GM19240 (cell line): ENCODE results near the gene CASKIN2.
A peak's percentile ranks its signal among the peaks of the same experiment; 100 is the strongest.
"Not testable (repeated sequence)": the region's sequence is repeated elsewhere in the genome, so short reads cannot be mapped to it uniquely, and the experiment has no call there.

Experiments used
- DNase-seq: peaks from one replicate; pipeline ENCODE4 v3.0.0; 2011; ENCODE audit warnings: low spot score; ENCODE audit not compliant: insufficient read length

Gene CASKIN2

GRCh38 chr17:75523647-75524046, 8.3 kb upstream of the CASKIN2 start:
- no peak for DNase-seq

- DNase-seq: no peak
Observed at GRCh38 chr17:75521951-75522727, 6.8 kb upstream of the CASKIN2 start.

GRCh38 chr17:75521290-75521689, 6.0 kb upstream of the CASKIN2 start:
- no peak for DNase-seq

- not testable (repeated sequence) for DNase-seq
Observed at GRCh38 chr17:75520413-75520812, 5.1 kb upstream of the CASKIN2 start.

- DNase-seq: no peak
Observed at GRCh38 chr17:75518983-75519537, 3.7 kb upstream of the CASKIN2 start.

GRCh38 chr17:75518201-75518600, 2.9 kb upstream of the CASKIN2 start:
- no peak for DNase-seq

GRCh38 chr17:75517297-75517865, 2.0 kb upstream of the CASKIN2 start:
- no peak for DNase-seq

- no peak for DNase-seq
Observed at GRCh38 chr17:75516619-75517296, 1.4 kb upstream of the CASKIN2 start.

GRCh38 chr17:75516255-75516618, 900 bp upstream of the CASKIN2 start, which contains the start of gene TSEN54:
TSEN54 (plus strand) TSS chr17:75516528; CDS start chr17:75516561, 33 bp downstream.
- peak; percentile 99 for DNase-seq

- DNase-seq: no peak
Observed at GRCh38 chr17:75514919-75515495, 330 bp downstream of the CASKIN2 start.

GRCh38 chr17:75514299-75514918, 928 bp downstream of the CASKIN2 start:
- DNase-seq: no peak

GRCh38 chr17:75513641-75514000, 1.7 kb downstream of the CASKIN2 start:
- no peak for DNase-seq

- DNase-seq: no peak
Observed at GRCh38 chr17:75512926-75513640, 2.3 kb downstream of the CASKIN2 start.

- DNase-seq: no peak
Observed at GRCh38 chr17:75511610-75512575, 3.4 kb downstream of the CASKIN2 start.

- no peak for DNase-seq
Observed at GRCh38 chr17:75511270-75511609, 4.1 kb downstream of the CASKIN2 start.

- DNase-seq: no peak
Observed at GRCh38 chr17:75509528-75510258, 5.6 kb downstream of the CASKIN2 start.

- DNase-seq: no peak
Observed at GRCh38 chr17:75508931-75509361, 6.4 kb downstream of the CASKIN2 start.

- no peak for DNase-seq
Observed at GRCh38 chr17:75507733-75508719, 7.3 kb downstream of the CASKIN2 start.
